Stimulated activated CD8-positive, alpha-beta memory T cell treated with anti-CD3 and anti-CD28 coated beads, Interleukin-7, amount 100 ng/mL, for 48 hours (primary cell): ENCODE measurements around the gene TCN2.
"Not testable (repeated sequence)": the region's sequence is repeated elsewhere in the genome, so short reads cannot be mapped to it uniquely, and the experiment has no call there.

ENCODE experiments used
- DNase-seq, 2 donors: peaks; one replicate each; pipeline ENCODE4 v3.0.0-alpha.2; 2020; ENCODE audit warnings: low read depth in 1 of 2; ENCODE audit errors: extremely low read depth in 1 of 2

TCN2 gene

DNA sequence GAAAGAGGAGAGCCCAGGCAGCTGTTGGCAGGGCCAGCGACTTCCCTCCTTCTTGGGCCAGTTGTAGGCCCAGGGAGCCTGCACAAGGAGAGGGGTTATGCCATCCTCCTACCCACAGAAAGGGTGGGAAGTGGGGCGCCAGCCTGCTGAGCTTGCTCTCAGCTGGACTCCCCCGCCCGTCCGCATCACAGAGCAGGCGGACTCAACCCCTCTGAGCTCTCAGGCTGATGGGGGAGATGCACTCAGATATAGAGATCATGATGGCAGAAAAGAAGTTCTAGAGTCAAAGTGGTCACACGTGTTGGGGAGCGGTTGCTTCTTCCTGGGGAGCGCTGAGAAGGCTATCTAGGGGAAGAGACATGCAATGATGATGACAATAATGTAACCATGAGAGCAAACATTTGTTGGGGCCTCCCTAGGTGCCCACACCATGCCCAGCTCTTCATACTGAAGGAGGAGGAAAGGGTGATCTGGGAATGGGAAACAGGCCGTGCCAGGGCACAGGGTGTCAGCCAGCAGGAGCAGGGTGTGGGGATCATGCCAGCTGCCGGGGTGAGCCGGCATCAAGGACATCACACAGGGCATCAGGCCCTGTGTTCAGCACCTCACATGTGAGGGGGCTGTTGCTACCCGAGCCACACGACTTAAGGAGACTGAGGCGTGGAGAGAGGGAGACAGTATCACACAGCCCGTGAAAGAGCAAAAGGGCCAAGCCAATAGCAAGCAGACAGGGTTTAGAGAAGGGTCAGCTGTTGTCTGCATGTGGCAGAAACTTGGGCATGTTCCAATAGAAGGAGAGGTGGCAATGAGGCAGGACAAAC lies 36.3 kb downstream of the TCN2 start:
- no peak for DNase-seq

GRCh38 chr22:30646518-30647160 lies 39.7 kb downstream of the TCN2 start:
- DNase-seq, result no peak

DNA sequence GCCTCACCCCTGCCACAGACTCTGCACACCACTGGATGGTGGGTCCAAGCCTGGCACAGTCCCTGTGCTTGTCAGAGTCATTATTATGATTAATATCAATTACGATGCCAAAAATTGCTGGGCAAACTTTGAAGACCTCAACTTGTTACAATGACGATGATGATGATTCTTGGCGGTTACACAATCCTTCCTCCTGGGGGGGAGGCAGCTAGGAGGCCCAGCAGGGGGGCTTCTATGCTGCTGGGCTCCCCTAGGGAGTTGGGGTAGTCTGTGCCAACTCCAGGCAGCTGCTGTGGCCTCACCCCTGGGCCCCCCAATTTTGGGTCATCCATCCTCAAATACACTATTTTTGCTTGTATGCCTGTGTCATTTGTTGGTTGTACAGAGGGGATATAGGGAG lies 40.6 kb downstream of the TCN2 start:
- DNase-seq, result no peak

- no peak for DNase-seq
Observed at GRCh38 chr22:30648825-30649224, 41.9 kb downstream of the TCN2 start.

DNA sequence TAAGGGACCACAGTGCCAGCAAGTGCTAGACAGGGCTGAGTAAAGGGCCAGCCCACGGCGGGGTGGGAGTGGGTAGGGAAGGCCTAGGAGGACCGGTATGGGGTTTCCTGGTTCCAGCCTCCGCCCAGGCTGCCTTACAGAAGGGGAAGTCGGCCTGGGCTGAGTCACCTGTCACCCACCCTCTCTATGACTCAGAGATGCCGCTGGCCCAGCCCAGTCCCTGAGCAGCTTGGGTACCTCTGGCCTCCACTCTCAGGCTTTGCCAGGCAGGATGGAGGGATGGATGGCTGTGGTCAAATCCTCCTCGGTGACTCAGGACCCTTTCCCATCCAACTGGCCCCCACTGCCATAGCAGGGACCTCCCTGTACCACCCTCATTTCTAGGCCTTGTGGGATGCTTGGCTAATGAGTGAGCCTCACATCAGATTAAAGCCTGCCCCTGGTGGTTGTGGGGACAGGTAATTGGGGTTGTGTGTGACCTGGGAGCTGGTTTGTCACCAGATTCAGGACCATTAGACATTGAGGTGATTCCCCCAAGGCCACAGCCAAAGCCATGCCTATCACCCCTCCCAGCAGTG lies 42.5 kb downstream of the TCN2 start:
- peak; percentile 74 to 90 for DNase-seq

DNA sequence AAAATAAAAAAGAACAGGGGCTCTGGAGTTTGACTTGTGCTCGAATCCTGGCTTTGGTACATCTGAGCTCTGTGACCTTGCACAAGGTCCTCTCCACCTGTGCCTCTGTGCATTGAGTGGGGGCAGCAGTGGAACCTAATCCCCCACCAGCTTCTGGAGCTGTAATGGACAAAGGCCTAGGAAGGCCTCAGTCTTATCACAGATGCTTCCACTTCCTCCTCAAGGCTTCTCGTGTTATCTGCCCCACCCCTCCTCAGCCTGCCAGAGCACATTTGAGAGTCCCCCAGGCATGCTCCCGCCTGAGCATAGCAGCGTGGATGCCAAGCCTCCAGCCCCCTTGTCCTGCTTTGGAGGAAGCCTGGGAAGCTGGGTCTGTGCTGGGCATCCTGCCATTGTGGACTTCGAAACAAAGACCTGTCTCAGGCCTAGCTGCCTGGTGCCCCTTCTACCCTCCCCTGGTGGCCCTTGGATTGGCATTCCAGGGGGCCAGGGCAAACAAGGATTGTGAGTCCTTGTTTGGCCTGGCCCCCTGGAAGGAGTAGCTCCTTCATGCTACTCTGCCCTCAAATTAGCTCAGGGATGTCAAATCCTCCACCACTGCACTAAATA lies 43.6 kb downstream of the TCN2 start:
- DNase-seq, result no peak

- no peak for DNase-seq
Observed at GRCh38 chr22:30652852-30653251, 45.9 kb downstream of the TCN2 start.

DNA sequence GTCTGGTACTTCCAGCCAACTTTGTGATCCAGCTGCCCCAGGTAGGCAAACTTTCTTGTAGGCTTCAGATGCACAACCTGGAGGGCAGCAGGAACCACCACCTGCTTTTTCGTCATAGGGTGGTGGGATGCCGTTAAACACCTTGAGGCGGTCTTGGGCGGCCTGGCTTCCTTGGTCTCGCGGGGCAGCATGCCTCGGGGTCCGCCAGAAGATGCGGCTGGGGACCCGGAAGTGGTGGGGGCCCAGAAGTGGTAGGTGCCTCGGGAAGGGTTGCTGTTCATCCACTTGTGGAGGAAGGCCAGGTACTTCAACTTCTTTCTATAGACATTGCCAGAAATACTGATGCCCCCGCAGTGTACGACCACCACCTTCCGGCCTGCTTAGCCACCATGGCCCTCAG lies 47.4 kb downstream of the TCN2 start:
- no peak for DNase-seq

- no peak for DNase-seq
Observed at GRCh38 chr22:30655532-30655931, 48.6 kb downstream of the TCN2 start.

GRCh38 chr22:30662040-30662439 lies 55.1 kb downstream of the TCN2 start:
- no peak for DNase-seq

DNA sequence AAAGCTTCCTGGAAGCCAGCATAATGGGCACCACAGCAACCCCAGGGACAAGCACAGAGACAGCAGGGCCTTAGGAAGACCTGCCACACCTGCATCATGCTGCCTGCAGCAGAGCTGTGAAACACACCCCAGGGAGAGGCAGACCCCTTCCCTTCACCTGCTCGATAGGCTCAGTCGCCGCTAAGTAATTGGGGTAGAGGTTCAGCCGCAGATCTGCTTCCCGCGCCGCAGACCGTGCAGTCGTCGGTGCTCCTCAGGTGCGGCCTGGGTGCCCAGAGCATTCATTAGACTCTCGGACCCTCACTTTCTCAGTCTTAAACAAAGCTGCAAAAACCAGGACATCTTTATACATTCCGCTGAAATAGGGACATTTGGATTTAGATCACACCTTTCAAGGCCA lies 57.8 kb downstream of the TCN2 start:
- DNase-seq, result no peak

DNA sequence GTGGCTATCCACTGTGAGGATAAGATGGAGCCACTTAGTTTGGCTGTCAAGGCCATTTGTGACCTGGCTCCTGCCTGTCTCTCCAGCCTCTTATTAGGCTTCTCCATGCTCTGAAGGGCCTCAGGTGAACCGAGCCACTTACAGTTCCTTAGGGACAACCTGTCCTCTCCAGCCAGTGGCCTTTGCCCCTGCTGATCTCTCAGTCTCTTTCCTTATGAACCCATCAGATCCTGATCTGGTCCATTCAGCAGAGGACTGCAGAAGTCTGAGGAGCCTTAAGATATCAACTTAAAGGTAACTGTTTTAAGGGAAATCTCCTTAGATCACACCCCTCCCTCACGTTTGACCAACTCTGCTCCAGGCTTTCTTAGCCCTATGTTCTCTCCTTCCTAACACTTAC lies 58.3 kb downstream of the TCN2 start:
- DNase-seq, result no peak

DNA sequence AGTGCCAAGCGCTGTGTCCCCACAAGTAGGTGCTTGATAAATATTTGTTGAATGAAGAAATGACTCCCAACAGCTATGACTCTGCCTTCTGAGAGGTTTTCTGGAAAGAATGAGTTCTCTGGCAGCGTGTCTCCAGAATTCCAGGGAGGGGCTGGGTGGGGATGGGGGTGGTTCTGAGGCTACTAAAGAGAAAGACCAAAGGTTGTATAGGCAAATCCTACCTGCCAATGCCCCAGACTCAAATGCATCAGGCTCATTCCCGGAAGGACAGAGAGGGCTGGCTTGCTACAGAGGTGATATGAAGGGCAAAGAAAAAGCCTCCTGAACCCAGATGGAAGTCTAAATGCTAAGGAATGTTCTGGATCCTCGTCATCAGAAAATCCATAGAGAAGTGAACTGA lies 58.8 kb downstream of the TCN2 start:
- no peak for DNase-seq

DNA sequence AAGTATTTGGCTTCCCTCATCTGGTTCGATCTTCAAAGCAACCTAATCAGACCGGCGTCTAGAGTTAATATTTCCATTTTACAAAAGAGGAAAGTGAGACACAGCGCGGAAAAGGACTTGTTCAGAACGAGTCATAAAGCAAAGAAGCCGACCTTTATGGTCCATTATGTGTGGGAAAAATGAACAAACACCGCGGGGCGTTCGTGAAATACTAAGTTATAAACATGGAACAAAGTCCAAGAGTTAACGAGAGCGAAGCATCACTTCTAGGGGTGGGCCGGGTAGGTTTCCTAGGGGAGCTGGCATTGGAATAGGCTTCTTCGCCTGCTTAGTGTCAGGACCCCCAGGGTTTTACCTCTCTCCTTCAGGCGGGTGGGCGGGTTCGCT lies 60.1 kb downstream of the TCN2 start:
- DNase-seq, result no peak

- DNase-seq, result peak; percentile 83 to 91
Observed at GRCh38 chr22:30667494-30668385, 60.8 kb downstream of the TCN2 start, which contains the start of gene DUSP18. Gene DUSP18, minus strand, starts transcription at chr22:30667875. Its CDS starts 3,872 bp downstream, at chr22:30664003.

DNA sequence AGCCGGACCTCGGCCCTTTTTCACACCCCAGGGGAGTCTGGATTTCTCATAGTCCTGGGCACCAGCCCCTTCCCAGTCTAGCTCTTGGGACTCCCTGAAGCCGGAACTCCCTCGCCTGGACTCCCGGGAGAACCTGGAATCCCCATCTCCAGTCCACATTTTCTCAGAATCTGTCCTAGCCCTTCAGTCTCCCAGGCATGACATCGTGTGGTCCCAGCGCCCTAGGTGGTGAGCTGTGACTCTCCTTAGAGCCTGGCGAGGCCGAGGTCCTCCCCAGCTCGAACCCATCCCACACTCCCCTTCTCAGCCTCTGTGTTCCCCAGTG lies 61.4 kb downstream of the TCN2 start:
- no peak for DNase-seq

GRCh38 chr22:30671071-30671470 lies 64.1 kb downstream of the TCN2 start:
- DNase-seq, result no peak

DNA sequence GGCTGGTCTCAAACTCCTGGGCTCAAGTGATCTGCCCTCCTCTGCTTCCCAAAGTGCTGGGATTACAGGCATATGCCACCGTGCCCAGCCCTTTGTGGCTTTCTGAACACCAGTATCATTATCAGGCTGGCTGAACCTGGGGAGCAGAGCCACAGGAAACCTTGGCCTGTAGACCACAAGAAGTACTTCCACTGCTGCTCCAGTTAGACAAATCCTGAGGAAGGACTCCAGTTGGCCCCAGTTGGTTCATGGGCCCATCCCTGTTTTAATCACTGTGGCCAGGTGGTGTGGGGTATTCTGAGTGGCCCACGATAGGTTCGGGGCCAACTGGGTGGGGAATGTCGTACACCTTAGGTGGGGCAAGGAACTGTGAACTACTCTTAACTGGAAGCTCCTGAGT lies 66.2 kb downstream of the TCN2 start:
- no peak for DNase-seq

GRCh38 chr22:30674482-30674881 lies 67.5 kb downstream of the TCN2 start:
- no peak for DNase-seq

- DNase-seq, result no peak
Observed at GRCh38 chr22:30675436-30675835, 68.5 kb downstream of the TCN2 start.

DNA sequence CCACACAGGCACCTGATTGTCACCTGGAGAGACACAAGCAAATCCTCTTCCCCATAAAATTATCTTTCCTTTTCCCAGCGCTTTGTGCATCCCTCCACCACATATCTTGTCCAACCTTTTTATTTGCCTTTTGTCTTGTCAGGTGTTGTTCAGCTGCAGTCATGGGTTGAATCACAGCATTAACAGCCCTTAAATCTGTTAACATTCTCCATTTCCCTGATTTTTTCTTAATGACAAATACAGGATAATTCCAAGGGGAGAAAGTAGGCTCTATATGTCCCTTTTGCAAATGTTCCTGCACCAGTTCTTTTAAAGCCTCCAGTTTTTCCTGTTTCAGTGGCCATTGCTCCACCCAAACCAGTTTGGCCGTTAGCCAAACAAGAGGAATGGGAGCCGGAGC lies 69.6 kb downstream of the TCN2 start:
- DNase-seq, result not testable (repeated sequence)
